Neural crest cell (in vitro differentiated cells): ENCODE measurements around the gene LRRC15. TPM values are rescaled to one million over a fixed set of nuclear protein-coding genes. Genes with fewer than 3 reads are reported as not detected.

ENCODE experiments used
- DNase-seq: peaks from one replicate; pipeline ENCODE4 v3.0.0; 2021; ENCODE audit warnings: low read depth, mixed read lengths, low spot score
- H3K27ac Mint-ChIP-seq: one replicate; pipeline ENCODE4 v1.8.0; 2021; ENCODE audit warnings: mild to moderate bottlenecking, mixed read lengths; ENCODE audit not compliant: unreplicated experiment
- H3K27me3 Mint-ChIP-seq: 2 replicates; pipeline ENCODE4 v1.8.0; 2021; ENCODE audit warnings: low read depth, mild to moderate bottlenecking, mixed read lengths
- H3K36me3 Mint-ChIP-seq: 2 replicates; pipeline ENCODE4 v1.8.0; 2021; ENCODE audit warnings: low read depth, mild to moderate bottlenecking, mixed read lengths
- H3K4me1 Mint-ChIP-seq: 2 replicates; pipeline ENCODE4 v1.8.0; 2021; ENCODE audit warnings: mixed read lengths
- H3K4me3 Mint-ChIP-seq: one replicate; pipeline ENCODE4 v1.8.0; 2021; ENCODE audit warnings: mild to moderate bottlenecking, mixed read lengths
- H3K9me3 Mint-ChIP-seq: 2 replicates; pipeline ENCODE4 v1.8.0; 2021; ENCODE audit warnings: mixed read lengths
- CTCF ChIP-seq: fragments of 200-600 bp; sonication (generic); conservative IDR thresholded peaks from 2 replicates; pipeline ENCODE4 v1.5.0; 2021; ENCODE audit warnings: antibody characterized with exemption, mild to moderate bottlenecking
- total RNA-seq: library from RNA; stranded (reverse); gene quantifications from 2 replicates; pipeline ENCODE4 v1.2.1, GENCODE V29; 2021

The LRRC15 gene
- total RNA-seq, 1 donor from 2014 or later: not detected

- H3K27ac Mint-ChIP-seq: no peak overlapping the region
- no peak for TF ChIP-seq CTCF
These were observed 4.0 kb downstream of the LRRC15 start for GRCh38 chr3:194365526-194365925.

GRCh38 chr3:194364652-194365434 is 4.7 kb downstream of the LRRC15 start:
- no peaks in the 10 kb centered on the region for H3K9me3 Mint-ChIP-seq
- peaks cover 2% of the 10 kb centered on the region for H3K4me1 Mint-ChIP-seq
- H3K36me3 Mint-ChIP-seq: no peaks in the 10 kb centered on the region
- H3K4me3 Mint-ChIP-seq: no peak overlapping the region
- H3K27ac Mint-ChIP-seq: no peak overlapping the region
- TF ChIP-seq CTCF: no peak
- no peak for DNase-seq
- peaks cover 32% of the 10 kb centered on the region for H3K27me3 Mint-ChIP-seq

More at GRCh38 chr3:194365526-194365925, 4.0 kb downstream of the LRRC15 start:
- Mint-ChIP-seq H3K9me3 (no peaks in the 10 kb centered on the region), H3K27me3 (peaks cover 39% of the 10 kb centered on the region), H3K4me3 (no peak overlapping the region), H3K4me1 (peaks cover 7% of the 10 kb centered on the region), H3K36me3 (no peaks in the 10 kb centered on the region)
- no peak for DNase-seq

- no peaks in the 10 kb centered on the region for H3K4me1 Mint-ChIP-seq
- no peaks in the 10 kb centered on the region for H3K9me3 Mint-ChIP-seq
- no peaks in the 10 kb centered on the region for H3K36me3 Mint-ChIP-seq
- no peak for TF ChIP-seq CTCF
- peaks cover 26% of the 10 kb centered on the region for H3K27me3 Mint-ChIP-seq
- no peak overlapping the region for H3K27ac Mint-ChIP-seq
- DNase-seq: no peak
- no peak overlapping the region for H3K4me3 Mint-ChIP-seq
These were observed 5.3 kb downstream of the LRRC15 start for GRCh38 chr3:194364314-194364651.

- Mint-ChIP-seq H3K4me1 (peaks cover 6% of the 10 kb centered on the region), H3K27me3 (peaks cover 16% of the 10 kb centered on the region), H3K36me3 (no peaks in the 10 kb centered on the region), H3K4me3 (no peak overlapping the region), H3K9me3 (no peaks in the 10 kb centered on the region), H3K27ac (no peak overlapping the region)
- DNase-seq: no peak
- TF ChIP-seq CTCF: no peak
These were observed 9.0 kb downstream of the LRRC15 start for GRCh38 chr3:194360568-194360967.

GRCh38 chr3:194357681-194358080 is 11.9 kb downstream of the LRRC15 start:
- H3K4me1 Mint-ChIP-seq: peaks cover 6% of the 10 kb centered on the region
- H3K36me3 Mint-ChIP-seq: no peaks in the 10 kb centered on the region
- no peak overlapping the region for H3K4me3 Mint-ChIP-seq
- H3K27me3 Mint-ChIP-seq: peaks cover 16% of the 10 kb centered on the region
- DNase-seq: no peak
- H3K27ac Mint-ChIP-seq: no peak overlapping the region
- H3K9me3 Mint-ChIP-seq: no peaks in the 10 kb centered on the region
- TF ChIP-seq CTCF: no peak
